Right lobe of liver (tissue), 6 donors: Measurements from ENCODE around the gene PRKCA. TPM values are rescaled to one million over a fixed set of nuclear protein-coding genes. Genes with fewer than 3 reads are reported as not detected.
"Not testable (repeated sequence)": the region's sequence is repeated elsewhere in the genome, so short reads cannot be mapped to it uniquely, and the experiment has no call there.

Experiments used
- ATAC-seq, 4 donors: fragments of 200-7000 bp; cut with Tn5 transposase; one replicate each; pipeline ENCODE4 v1.9.1; 2020; ENCODE audit warnings: mild to moderate bottlenecking in 4 of 4, moderate library complexity in 4 of 4
- DNase-seq, 3 donors: peaks; one replicate each; pipeline ENCODE4 v3.0.0-alpha.2; 2020
- H3K27ac ChIP-seq, 3 donors: fragments of 200-600 bp; one replicate each; pipeline ENCODE4 v1.8.0; 2022
- H3K27me3 ChIP-seq, 2 donors: fragments of 200-600 bp; one replicate each; pipeline ENCODE4 v1.8.0; 2022
- H3K36me3 ChIP-seq, 4 donors: fragments of 200-600 bp; sonication (generic) in 1 of 4; one replicate each; pipeline versions ENCODE4 v1.5.1 to v1.8.0; 2017 to 2022; ENCODE audit warnings: control low read depth in 1 of 4
- H3K4me1 ChIP-seq, 4 donors: fragments of 200-600 bp; sonication (generic) in 1 of 4; one replicate each; pipeline versions ENCODE4 v1.5.1 to v1.8.0; 2017 to 2022; ENCODE audit warnings: control low read depth in 1 of 4
- H3K4me3 ChIP-seq, 3 donors: fragments of 200-600 bp; one replicate each; pipeline ENCODE4 v1.8.0; 2022
- H3K9me3 ChIP-seq, 4 donors: fragments of 200-600 bp; sonication (generic) in 1 of 4; one replicate each; pipeline versions ENCODE4 v1.5.1 to v1.8.0; 2017 to 2022; ENCODE audit warnings: control low read depth in 1 of 4
- CTCF ChIP-seq, 4 donors: fragments of 200-600 bp in 3 of 4; fragments of 450-650 bp in 1 of 4; IDR thresholded peaks; one replicate each; pipeline versions ENCODE4 v1.5.1 to v1.8.0; 2016 to 2022; ENCODE audit warnings: antibody characterized with exemption in 4 of 4, mild to moderate bottlenecking in 2 of 4
- POLR2A ChIP-seq: fragments of 450-650 bp; IDR thresholded peaks from one replicate; pipeline ENCODE4 v1.6.1; 2017; ENCODE audit warnings: antibody characterized with exemption, mild to moderate bottlenecking
- WGBS: methylation state at CpG from one replicate; pipeline ENCODE4 v1.1.6; 2018; ENCODE audit warnings: low coverage, low lambda C conversion rate; ENCODE audit not compliant: insufficient coverage; ENCODE audit errors: missing lambda C conversion rate; 5-methylcytosine and 5-hydroxymethylcytosine counted together
- intact Hi-C, 2 donors: fragments of 100-400 bp; cut with DNase I; formaldehyde crosslinking; loops; one replicate each; pipeline versions ENCODE4 v1.11.2 to v1.14.1; 2022
- total RNA-seq, 6 experiments: library from RNA; depleted of rRNA in 2 of 6; stranded (reverse); fragments of >200 nt in 2 of 6; fragmentation: NEBNext Ultra II Directional in 3 of 6; extraction: Animal tissue kit (Norgen Biotek cat#: 25700) in 3 of 6; gene quantifications; one replicate each; pipeline versions ENCODE4 v1.1.0 to v1.2.4, GENCODE V29; 2016 to 2023
- donor health status: DM: no; HTN: yes; CAD: no.
- donor health status: DM: no; HTN: no; CAD: no.
- donor health status: DM: no; HTN: no; CAD: no.
- donor health status: DM: no; HTN: yes; CAD: no.
- donor health status: DM: no; HTN: yes; CAD: no.

Gene PRKCA
- total RNA-seq, 6 experiments from 2014 or later = 11.7 to 23.0 (median 18.7) TPM

- DNase-seq = no peak
- H3K27ac ChIP-seq = no peak overlapping the region
- WGBS = no CpG with 5 or more reads among the region's 3 CpGs
- no peaks in the 10 kb centered on the region for H3K9me3 ChIP-seq
- intact Hi-C loops = loop anchor here in 1 of 2 donors (10.0 kb wide), 1 partner anchor 192 kb away; no protein-coding TSS in a partner anchor
- H3K36me3 ChIP-seq = no peaks in the 10 kb centered on the region
- no peak for TF ChIP-seq POLR2A
- no peak for TF ChIP-seq CTCF (IDR thresholded peaks at IDR 0.05)
- no peaks in the 10 kb centered on the region for H3K27me3 ChIP-seq
- no peaks in the 10 kb centered on the region for H3K4me1 ChIP-seq
- no peak for ATAC-seq
- no peak overlapping the region for H3K4me3 ChIP-seq
Measured at GRCh38 chr17:66712453-66712852, 410.0 kb downstream of the PRKCA start.

GRCh38 chr17:66713021-66713532 is 410.7 kb downstream of the PRKCA start:
- H3K27me3 ChIP-seq, H3K36me3 ChIP-seq, H3K4me1 ChIP-seq, H3K27ac ChIP-seq, H3K9me3 ChIP-seq, ATAC-seq, H3K4me3 ChIP-seq, DNase-seq: not testable (repeated sequence)
- 97% methylated on average over 9 of the region's 13 CpGs for WGBS
- intact Hi-C loops = loop anchor here in 1 of 2 donors (10.0 kb wide), 1 partner anchor 192 kb away; no protein-coding TSS in a partner anchor

- intact Hi-C loops = loop anchor here in 1 of 2 donors (10.0 kb wide), 1 partner anchor 191 kb away; no protein-coding TSS in a partner anchor
- ATAC-seq (peak in 3 of 4 donors; percentile 13 to 36 (median 34)), DNase-seq (no peak)
- TF ChIP-seq CTCF (IDR thresholded peaks at IDR 0.05) (no peak), POLR2A (no peak)
- Histone ChIP-seq H3K4me3 (no peak overlapping the region), H3K27ac (no peak overlapping the region), H3K36me3 (no peaks in the 10 kb centered on the region), H3K27me3 (no peaks in the 10 kb centered on the region), H3K4me1 (no peaks in the 10 kb centered on the region), H3K9me3 (no peaks in the 10 kb centered on the region)
- WGBS = 100% methylated on average over 1 of the region's 6 CpGs
Measured at GRCh38 chr17:66713533-66714042, 411.2 kb downstream of the PRKCA start.

- intact Hi-C loops = loop anchor here (5.0 to 10.0 kb wide), 2 partner anchors 190 to 193 kb away; no protein-coding TSS in a partner anchor
- Histone ChIP-seq H3K4me1 (no peaks in the 10 kb centered on the region), H3K36me3 (no peaks in the 10 kb centered on the region), H3K27ac (no peak overlapping the region), H3K27me3 (no peaks in the 10 kb centered on the region), H3K9me3 (no peaks in the 10 kb centered on the region), H3K4me3 (no peak overlapping the region)
- ATAC-seq (no peak), DNase-seq (no peak)
- WGBS = 83% methylated on average over 4 of the region's 17 CpGs
- TF ChIP-seq CTCF (IDR thresholded peaks at IDR 0.05) = no peak
- TF ChIP-seq POLR2A = no peak
Measured at GRCh38 chr17:66714046-66715023, 411.9 kb downstream of the PRKCA start.
